A549 treated with AZD9567 at 1 μM for 4 hours (cell line): Measurements from ENCODE around the gene NDUFS1. TPM values are rescaled to one million over a fixed set of nuclear protein-coding genes. Genes with fewer than 3 reads are reported as not detected.

Source experiments
- total RNA-seq: library from RNA; stranded (reverse); fragments of 200-300 nt; extraction: Qiagen RNA extraction; gene quantifications from 5 replicates; pipeline ENCODE4 v1.2.3, GENCODE V29; 2022; ENCODE audit not compliant: insufficient read depth

NDUFS1 gene
- 56.3 to 76.9 TPM (median 63.9 TPM) in 5 replicates for total RNA-seq

DNA sequence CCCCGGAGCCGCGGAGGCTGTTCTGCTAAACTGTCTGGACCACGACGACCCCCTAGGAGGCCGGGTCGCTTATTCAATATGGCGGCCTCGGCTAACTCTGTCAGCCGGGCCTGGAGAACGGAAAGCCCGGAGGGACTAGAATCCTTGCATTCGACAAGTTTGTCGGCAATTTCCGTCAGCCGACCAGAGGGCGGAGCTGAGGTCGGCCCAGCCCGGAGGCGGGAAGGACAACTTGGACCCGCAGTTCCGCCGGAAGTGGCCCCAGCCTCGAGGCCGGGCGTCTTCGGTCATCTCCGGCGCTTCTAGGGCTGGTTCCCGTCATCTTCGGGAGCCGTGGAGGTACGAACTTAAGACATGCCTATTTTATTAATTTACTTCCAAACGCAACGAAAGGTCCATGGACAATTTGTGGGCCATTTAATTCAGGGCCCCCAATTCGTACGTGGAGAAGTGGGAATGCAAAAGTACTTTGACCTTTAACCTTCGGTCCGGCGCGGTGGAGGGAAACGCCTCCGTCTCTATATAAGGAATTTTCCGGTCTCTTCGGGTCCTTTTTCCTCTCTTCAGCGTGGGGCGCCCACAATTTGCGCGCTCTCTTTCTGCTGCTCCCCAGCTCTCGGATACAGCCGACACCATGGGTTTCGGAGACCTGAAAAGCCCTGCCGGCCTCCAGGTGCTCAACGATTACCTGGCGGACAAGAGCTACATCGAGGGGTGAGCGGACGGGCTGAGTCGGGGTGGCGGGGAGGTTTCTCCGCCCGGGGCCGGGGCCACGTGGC is at the start of gene NDUFS1, which contains the start of gene EEF1B2:
Gene NDUFS1, minus strand, starts transcription at position 99 of the 779 bp plus-strand sequence. CDS start 5,766 bp downstream, outside the sequence.
Gene EEF1B2, plus strand, starts transcription at position 550 of the 779 bp plus-strand sequence. Its CDS starts 85 bp downstream, at position 635.

DNA sequence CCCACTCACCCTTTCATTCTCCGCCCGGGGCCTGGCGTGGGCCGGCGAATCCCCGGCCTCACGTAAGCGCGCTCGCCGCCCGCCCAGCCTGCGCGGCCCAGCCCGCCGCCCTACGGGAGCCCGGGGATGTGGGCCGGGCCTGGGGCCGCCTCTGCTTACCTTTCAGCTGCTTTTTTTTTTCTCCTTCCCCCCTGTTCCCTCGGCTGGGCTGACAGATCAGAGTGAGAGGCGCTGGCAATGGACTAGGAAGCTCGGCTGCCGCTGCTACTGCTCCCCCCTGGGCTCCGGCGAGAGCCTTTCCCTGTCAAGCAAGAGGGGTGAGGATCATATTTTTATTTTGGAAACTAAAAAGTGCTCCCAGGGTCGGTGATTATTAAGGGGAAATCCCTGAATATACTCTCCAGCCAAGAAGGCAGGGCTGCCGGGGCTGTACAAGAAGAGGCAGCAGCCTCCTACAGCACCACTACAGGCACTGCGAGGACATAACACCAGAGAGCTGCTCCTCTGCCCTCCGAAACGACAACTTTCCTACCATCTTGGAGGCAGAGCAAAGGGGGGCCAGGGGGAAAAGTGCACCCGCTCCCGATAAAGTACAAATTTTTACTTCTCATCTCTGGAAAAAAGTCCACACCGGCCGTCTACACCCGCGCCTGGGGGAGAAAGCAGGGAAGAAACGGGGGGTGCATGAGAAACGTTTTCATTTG is 73.3 kb downstream of the NDUFS1 start, which contains the start of gene INO80D:
Gene INO80D, minus strand, starts transcription at position 433 of the 704 bp plus-strand sequence. CDS start 23,158 bp downstream, outside the sequence.

Other genes with a start within 250 kb of the NDUFS1 start
- 1.5 to 2.6 TPM (median 1.8 TPM) in 5 replicates for gene INO80D, start 73.3 kb downstream of the NDUFS1 start, total RNA-seq
- 1,040 to 1,078 TPM (median 1,064 TPM) in 5 replicates for gene EEF1B2, start 451 bp upstream of the NDUFS1 start, total RNA-seq
- 1.3 to 1.7 TPM (median 1.6 TPM) in 5 replicates for gene ZDBF2, start 115.2 kb upstream of the NDUFS1 start, total RNA-seq